ENCODE measurements around the gene POLR3B. TPM values are rescaled to one million over a fixed set of nuclear protein-coding genes. Genes with fewer than 3 reads are reported as not detected.

POLR3B gene
- total and polyA plus RNA-seq, 2 of the 8 experiments (the other 6 are each of a cell fraction or from before 2014, with no cell fraction given): 5.0 to 13.2 TPM

DNA sequence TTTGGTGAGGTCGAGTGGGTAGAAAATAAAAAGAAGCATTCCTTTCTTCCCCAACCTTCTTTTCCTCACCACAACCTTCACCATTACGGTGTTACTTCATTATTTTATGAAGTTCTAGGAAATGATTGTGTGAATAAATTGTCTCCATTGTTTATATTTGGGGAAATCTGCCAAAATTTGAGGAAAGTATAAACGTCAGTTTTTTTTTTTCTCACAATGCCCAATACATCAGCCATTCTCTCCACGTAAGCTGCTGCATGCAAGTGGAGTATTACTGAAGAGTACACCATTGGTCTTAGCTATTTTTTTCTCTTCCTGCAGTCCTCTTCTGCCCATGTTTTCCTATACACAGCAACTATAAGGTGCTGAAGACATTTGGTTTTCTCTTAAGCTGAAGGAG is 9.1 kb upstream of the POLR3B start:
- Histone ChIP-seq H3K9ac (replicated peaks in 1 of 4; ENCODE audit: extremely low read depth in 1 of 4, low read depth in 3 of 4, low read length in 3 of 4) (no peak overlapping the region), H2BK12ac (ENCODE audit: low read depth, low read length) (no peak overlapping the region), H3K27ac (ENCODE audit: low read depth, low read length) (no peak overlapping the region), H2BK120ac (replicated peaks; ENCODE audit: low read depth, low read length) (no peak overlapping the region), H4K5ac (ENCODE audit: insufficient read length, low read depth, low read length) (no peak overlapping the region), H3K56ac (replicated peaks; ENCODE audit: insufficient read length, low read depth, low read length) (no peak overlapping the region), H3K14ac (ENCODE audit: insufficient read length) (no peak overlapping the region), H3K36me3 (ENCODE audit: control insufficient read depth in 2 of 4, insufficient read depth in 4 of 4, low read length in 3 of 4) (no peaks in the 10 kb centered on the region), H3K23ac (ENCODE audit: insufficient read length) (no peak overlapping the region), H2AFZ (ENCODE audit: low read length) (no peak overlapping the region), H3K9me3 (ENCODE audit: insufficient read depth in 2 of 2, low read depth in 1 of 2, low read length in 1 of 2) (no peaks in the 10 kb centered on the region), H2BK15ac (ENCODE audit: low read length) (no peak overlapping the region), H3K4me2 (ENCODE audit: insufficient read depth in 1 of 2, low read depth in 2 of 2, low read length in 2 of 2) (no peak overlapping the region), H4K8ac (ENCODE audit: extremely low read depth, insufficient read depth, low read length) (no peak overlapping the region), H3K27me3 (replicated peaks in 1 of 4; ENCODE audit: control insufficient read depth in 3 of 4, extremely low read depth in 1 of 4, insufficient read depth in 3 of 4, low read length in 3 of 4) (no peaks in the 10 kb centered on the region), H3K23me2 (ENCODE audit: low read depth, low read length) (no peaks in the 10 kb centered on the region), H3K79me1 (ENCODE audit: low read depth, low read length) (no peaks in the 10 kb centered on the region), H2AK5ac (ENCODE audit: low read depth, low read length) (no peak overlapping the region), H4K91ac (replicated peaks; ENCODE audit: insufficient read length, low read length) (no peak overlapping the region), H3K4me3 (ENCODE audit: extremely low read depth in 1 of 4, insufficient read depth in 2 of 4, low read depth in 3 of 4, low read length in 4 of 4) (no peak overlapping the region), H2BK20ac (ENCODE audit: low read length) (no peak overlapping the region), H4K20me1 (replicated peaks in 1 of 2; ENCODE audit: control insufficient read depth in 1 of 2, insufficient read depth in 2 of 2, low read length in 2 of 2) (no peaks in the 10 kb centered on the region), H3K18ac (ENCODE audit: extremely low read depth, low read length) (no peak overlapping the region), H3K4me1 (replicated peaks in 1 of 4; ENCODE audit: control insufficient read depth in 3 of 4, insufficient read depth in 4 of 4, low read length in 3 of 4) (no peaks in the 10 kb centered on the region), H3K4ac (replicated peaks; ENCODE audit: insufficient read length, low read depth, low read length) (no peak overlapping the region), H3K79me2 (ENCODE audit: control insufficient read depth in 1 of 2, insufficient read depth in 2 of 2, low read length in 2 of 2) (no peaks in the 10 kb centered on the region), H2BK5ac (ENCODE audit: low read depth, low read length) (no peak overlapping the region)
- POLR2A ChIA-PET (ENCODE audit: partially characterized antibody): interaction anchor here (0.6 to 0.7 kb wide), 3 partner anchors 10 to 283 kb away, joined by 3 to 5 read pairs (median 3); partner anchors contain the start of gene POLR3B
- CTCF ChIA-PET (ENCODE audit: partially characterized antibody): interaction anchor here (0.6 to 2.1 kb wide), 8 partner anchors 9 to 711 kb away, joined by 3 to 13 read pairs (median 4); partner anchors contain the start of gene POLR3B
- TF ChIP-seq NANOG (IDR thresholded peaks at IDR 0.05; ENCODE audit: insufficient read depth, low read depth, low read length, poor library complexity, severe bottlenecking): no peak
- no peak for TF ChIP-seq RFX5 (IDR thresholded peaks at IDR 0.05; ENCODE audit: borderline replicate concordance, low read depth, low read length)
- TF ChIP-seq RXRA (IDR thresholded peaks at IDR 0.05; ENCODE audit: insufficient read depth, low read depth, low read length): no peak
- no peak for TF ChIP-seq SP2 (IDR thresholded peaks at IDR 0.05; ENCODE audit: low read length)
- TF ChIP-seq TAF7 (optimal IDR thresholded peaks at IDR 0.05; ENCODE audit: borderline replicate concordance, low read depth, low read length): no peak
- no peak for TF ChIP-seq TEAD4 (IDR thresholded peaks at IDR 0.05; ENCODE audit: low read depth, low read length)
- no peak for TF ChIP-seq RBBP5 (IDR thresholded peaks at IDR 0.05; ENCODE audit: borderline replicate concordance, low read depth, low read length)
- 85% methylated on average over 4 of the region's 4 CpGs; no CpG with 5 or more reads in 1 of the 2 experiments for WGBS, 2 experiments (ENCODE audit: extremely low coverage in 1 of 2, insufficient coverage in 1 of 2, insufficient read length in 1 of 2, insufficient replicate concordance in 2 of 2, low coverage in 1 of 2, low lambda C conversion rate in 2 of 2, missing lambda C conversion rate in 1 of 2)
- DNase-seq (ENCODE audit: low read depth in 1 of 2, low spot score in 2 of 2) (no peak), FAIRE-seq (no peak)

Measured in H1 (cell line).